Activated CD4-positive, alpha-beta T cell treated with anti-CD3 and anti-CD28 coated beads for 1 hour (primary cell): Measurements from ENCODE around the gene DUOXA2.

Experiments
- DNase-seq: peaks from one replicate; pipeline ENCODE4 v3.0.0-alpha.2; 2020

The DUOXA2 gene

DNA sequence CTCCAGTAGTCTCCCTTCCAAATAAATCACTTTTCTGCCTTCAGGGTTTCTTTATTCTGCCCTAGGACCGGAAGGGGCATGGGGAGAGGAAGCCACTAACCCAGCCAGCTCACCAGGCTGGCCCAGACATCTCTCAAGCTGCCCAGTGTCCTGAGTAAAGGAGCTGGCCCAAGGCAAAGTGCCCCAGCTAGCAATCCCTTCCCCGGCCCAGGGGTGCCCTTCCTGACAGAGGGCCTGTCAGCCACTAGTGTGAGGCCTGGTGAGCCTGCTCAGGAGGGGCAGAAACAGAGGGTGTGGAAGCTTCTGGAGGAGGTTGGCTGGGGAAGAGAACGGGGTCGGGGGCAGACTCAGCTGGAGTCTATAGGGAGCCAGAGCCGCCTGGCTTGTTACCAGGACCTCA, 51.4 kb downstream of the DUOXA2 start:
- no peak for DNase-seq

GRCh38 chr15:45166834-45167630, 52.9 kb downstream of the DUOXA2 start:
- DNase-seq: peak; percentile 73

DNA sequence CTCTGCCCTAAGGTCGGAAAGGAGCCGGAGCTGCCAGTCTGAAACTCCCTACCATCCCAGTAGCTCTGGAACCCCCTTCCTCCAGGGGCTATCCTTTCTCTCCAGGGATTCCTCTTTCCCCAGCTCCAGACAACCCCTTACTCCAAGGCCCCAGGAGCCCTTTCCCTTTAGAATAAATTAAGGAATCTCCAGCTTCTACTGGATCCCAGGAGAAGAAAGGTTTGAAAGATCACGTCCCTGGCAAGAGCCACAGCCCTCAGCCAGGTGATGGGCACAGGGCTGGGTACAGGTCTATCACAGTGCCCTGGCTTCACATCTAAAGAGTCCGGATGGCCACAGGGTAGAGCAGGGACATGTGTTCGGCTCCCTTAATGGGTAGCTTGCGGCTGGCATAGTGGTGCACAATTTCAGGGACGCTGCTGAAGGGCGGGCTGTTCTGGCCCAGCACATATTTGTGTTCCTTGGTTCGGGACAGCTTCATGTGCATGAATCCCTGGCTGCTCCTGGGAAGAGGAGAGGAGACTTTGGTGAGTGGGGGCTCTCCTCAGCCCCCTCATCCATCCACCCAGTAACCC, 53.6 kb downstream of the DUOXA2 start:
- DNase-seq: no peak
